Aorta (tissue), 5 donors: Measurements from ENCODE around the gene LY6G6D. TPM values are rescaled to one million over a fixed set of nuclear protein-coding genes. Genes with fewer than 3 reads are reported as not detected.
A peak's percentile ranks its signal among the peaks of the same experiment; 100 is the strongest.

Experiments used
- ATAC-seq: fragments of 200-7000 bp; cut with Tn5 transposase; one replicate; pipeline ENCODE4 v1.9.1; 2022; ENCODE audit warnings: moderate library complexity; ENCODE audit not compliant: low FRiP score
- DNase-seq, 2 donors: peaks; one replicate each; pipeline ENCODE4 v3.0.0-alpha.2; 2020
- H3K27ac ChIP-seq, 2 donors: one replicate each; pipeline ENCODE4 v1.5.1; 2013; ENCODE audit warnings: low read length in 2 of 2, mild to moderate bottlenecking in 2 of 2, moderate library complexity in 2 of 2, control low read depth in 1 of 2, inconsistent platforms in 1 of 2, low read depth in 1 of 2
- H3K27me3 ChIP-seq, 2 donors: one replicate each; pipeline ENCODE4 v1.6.1; 2013; ENCODE audit warnings: control low read depth in 1 of 2, low read length in 1 of 2, mild to moderate bottlenecking in 1 of 2, moderate library complexity in 1 of 2; ENCODE audit not compliant: insufficient read depth in 2 of 2, control insufficient read depth in 1 of 2
- H3K36me3 ChIP-seq, 2 donors: one replicate each; pipeline ENCODE4 v1.6.1; 2013; ENCODE audit warnings: control low read depth in 1 of 2, low read length in 1 of 2, mild to moderate bottlenecking in 1 of 2; ENCODE audit not compliant: insufficient read depth in 2 of 2, control insufficient read depth in 1 of 2
- H3K4me1 ChIP-seq, 2 donors: one replicate each; pipeline ENCODE4 v1.6.1; 2013; ENCODE audit warnings: low read length in 2 of 2, control low read depth in 1 of 2, mild to moderate bottlenecking in 1 of 2, moderate library complexity in 1 of 2; ENCODE audit not compliant: insufficient read depth in 2 of 2, control insufficient read depth in 1 of 2
- H3K4me3 ChIP-seq, 2 donors: one replicate each; pipeline ENCODE4 v1.5.1; 2013; ENCODE audit warnings: low read length in 2 of 2, control low read depth in 1 of 2, mild to moderate bottlenecking in 1 of 2
- H3K9me3 ChIP-seq: one replicate; pipeline ENCODE4 v1.6.1; 2013; ENCODE audit warnings: mild to moderate bottlenecking, low read length; ENCODE audit not compliant: control insufficient read depth
- WGBS, 2 donors: extraction: QIAGEN DNeasy Blood & Tissue Kit; methylation state at CpG; one replicate each; pipeline ENCODE4 v1.1.7; 2013; 5-methylcytosine and 5-hydroxymethylcytosine counted together
- intact Hi-C, 2 donors: fragments of 100-400 bp; cut with DNase I; formaldehyde crosslinking; loops; one replicate each; pipeline versions ENCODE4 v1.14.2 to v1.15.0; 2022
- polyA plus RNA-seq, 2 donors: library from polyadenylated mRNA; stranded (reverse); fragments of 200-250 nt; gene quantifications; one replicate each; pipeline ENCODE4 v1.2.3, GENCODE V29; 2013
- total RNA-seq, 2 donors: library from RNA; stranded (reverse); fragmentation: NEBNext Ultra II Directional; extraction: Animal tissue kit (Norgen Biotek cat#: 25700); gene quantifications; one replicate each; pipeline ENCODE4 v1.2.1, GENCODE V29; 2021
- donor health status: healthy with polysubstance abuse.
- donor health status: Bipolar disorder and iron deficiency.
- donor health status: DM: no; HTN: no; CAD: no.
- donor health status: DM: no; HTN: no; CAD: no.
- donor health status: DM: yes; HTN: yes; CAD: no.

The LY6G6D gene
- total and polyA plus RNA-seq, 4 donors = not detected

DNA sequence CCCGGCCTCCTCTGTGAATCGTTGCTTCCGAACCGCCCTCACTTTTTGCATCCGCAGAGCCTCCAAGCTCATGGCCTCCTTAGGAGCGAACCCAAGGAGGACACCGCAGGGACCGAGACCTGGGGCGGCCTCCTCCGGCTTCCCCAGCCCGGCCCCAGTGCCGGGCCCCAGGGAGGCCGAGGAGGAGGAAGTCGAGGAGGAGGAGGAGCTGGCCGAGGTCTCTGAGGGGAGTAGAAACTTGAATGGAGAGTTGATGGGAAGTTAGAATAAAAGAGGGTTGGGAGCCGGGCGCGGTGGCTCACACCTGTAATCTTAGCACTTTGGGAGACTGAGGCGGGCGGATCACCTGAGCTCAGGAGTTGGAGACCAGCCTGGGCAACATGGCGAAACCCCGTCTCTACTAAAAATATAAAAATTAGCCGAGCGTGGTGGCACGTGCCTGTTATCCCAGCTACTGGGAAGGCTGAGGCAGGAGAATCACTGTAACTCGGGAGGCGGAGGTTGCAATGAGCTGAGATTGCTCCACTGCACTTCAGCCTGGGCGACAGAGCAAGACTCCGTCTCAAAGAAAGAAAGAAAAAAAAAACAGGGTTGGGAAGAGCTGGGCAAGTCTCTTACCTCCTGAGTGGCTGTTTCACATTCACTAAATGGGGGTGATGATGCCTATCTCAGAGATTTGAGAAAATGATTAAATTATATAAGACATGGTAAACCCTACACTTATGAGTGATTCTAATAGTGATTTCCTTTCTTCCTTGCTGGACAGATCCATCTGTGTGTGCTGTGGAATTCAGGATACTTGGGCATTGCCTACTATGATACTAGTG is 25.5 kb downstream of the LY6G6D start:
- ATAC-seq = no peak
- Histone ChIP-seq H3K27ac (no peak overlapping the region), H3K4me1 (no peaks in the 10 kb centered on the region), H3K4me3 (peak overlapping the region; percentile 44 to 54), H3K27me3 (no peaks in the 10 kb centered on the region), H3K36me3 (no peaks in the 10 kb centered on the region), H3K9me3 (no peaks in the 10 kb centered on the region)
- intact Hi-C loops = no loop called here
- 17 to 20% methylated on average over 29 of the region's 29 CpGs for whole genome bisulfite sequencing, 2 donors
- DNase-seq = peak in 1 of 2 donors; percentile 74

GRCh38 chr6:31741815-31742214 is 26.7 kb downstream of the LY6G6D start:
- intact Hi-C loops = no loop called here
- 87 to 89% methylated on average over 2 of the region's 2 CpGs for WGBS, 2 donors
- DNase-seq = no peak

GRCh38 chr6:31742894-31743293 is 27.7 kb downstream of the LY6G6D start:
- no peak overlapping the region for H3K27ac ChIP-seq
- H3K36me3 ChIP-seq = no peaks in the 10 kb centered on the region
- intact Hi-C loops = no loop called here
- H3K4me3 ChIP-seq = no peak overlapping the region
- DNase-seq = no peak
- H3K27me3 ChIP-seq = no peaks in the 10 kb centered on the region
- ATAC-seq = no peak
- H3K9me3 ChIP-seq = no peaks in the 10 kb centered on the region
- no peaks in the 10 kb centered on the region for H3K4me1 ChIP-seq
- 91 to 94% methylated on average over 3 of the region's 3 CpGs for WGBS, 2 donors

More at GRCh38 chr6:31741815-31742214, 26.7 kb downstream of the LY6G6D start:
- Histone ChIP-seq H3K4me3 (no peak overlapping the region), H3K9me3 (no peaks in the 10 kb centered on the region), H3K36me3 (no peaks in the 10 kb centered on the region), H3K4me1 (no peaks in the 10 kb centered on the region), H3K27ac (no peak overlapping the region), H3K27me3 (no peaks in the 10 kb centered on the region)
- no peak for ATAC-seq

GRCh38 chr6:31744422-31744821 is 29.3 kb downstream of the LY6G6D start:
- Histone ChIP-seq H3K4me1 (no peaks in the 10 kb centered on the region), H3K4me3 (no peak overlapping the region), H3K9me3 (no peaks in the 10 kb centered on the region), H3K27me3 (no peaks in the 10 kb centered on the region), H3K36me3 (no peaks in the 10 kb centered on the region), H3K27ac (no peak overlapping the region)
- ATAC-seq (no peak), DNase-seq (no peak)
- intact Hi-C loops = no loop called here
- WGBS, 2 donors = 59 to 68% methylated on average over 1 of the region's 1 CpG

DNA sequence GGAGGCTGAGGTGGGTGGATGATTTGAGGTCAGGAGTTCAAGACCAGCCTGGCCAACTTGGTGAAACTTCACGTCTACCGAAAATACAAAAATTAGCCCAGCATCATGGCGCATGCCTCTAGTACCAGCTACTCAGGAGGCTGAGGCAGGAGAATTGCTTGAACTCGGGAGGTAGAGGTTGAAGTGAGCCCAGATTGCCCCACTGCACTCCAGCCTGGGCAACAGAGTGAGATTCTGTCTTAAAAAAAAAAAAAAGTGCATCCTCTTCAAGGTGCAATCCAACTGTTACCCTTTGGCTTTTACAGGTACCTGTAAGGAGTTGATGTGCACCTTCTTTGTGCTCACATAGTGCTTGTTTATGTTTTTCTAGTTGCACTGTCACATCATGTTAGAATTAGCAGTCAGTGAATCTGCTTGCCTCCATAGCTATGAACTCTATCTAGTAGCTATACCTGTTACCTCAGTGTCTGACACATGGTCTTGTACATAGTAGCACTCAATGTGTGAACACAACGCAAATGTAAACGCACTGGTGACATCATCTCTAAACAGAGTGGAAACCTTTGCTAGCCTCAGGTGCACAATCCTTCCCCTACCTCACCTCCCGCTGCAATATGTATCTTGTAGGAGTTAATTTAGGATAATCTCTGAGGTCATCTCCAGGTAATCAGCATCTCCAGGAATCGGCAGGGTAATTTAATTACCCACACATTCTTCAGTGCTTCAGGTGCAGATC is 34.3 kb downstream of the LY6G6D start:
- ATAC-seq (no peak), DNase-seq (no peak)
- H3K4me1 ChIP-seq = no peaks in the 10 kb centered on the region
- H3K27ac ChIP-seq = no peak overlapping the region
- no peaks in the 10 kb centered on the region for H3K36me3 ChIP-seq
- intact Hi-C loops = no loop called here
- no peak overlapping the region for H3K4me3 ChIP-seq
- H3K27me3 ChIP-seq = no peaks in the 10 kb centered on the region
- no peaks in the 10 kb centered on the region for H3K9me3 ChIP-seq
- WGBS, 2 donors = 93 to 95% methylated on average over 8 of the region's 8 CpGs

DNA sequence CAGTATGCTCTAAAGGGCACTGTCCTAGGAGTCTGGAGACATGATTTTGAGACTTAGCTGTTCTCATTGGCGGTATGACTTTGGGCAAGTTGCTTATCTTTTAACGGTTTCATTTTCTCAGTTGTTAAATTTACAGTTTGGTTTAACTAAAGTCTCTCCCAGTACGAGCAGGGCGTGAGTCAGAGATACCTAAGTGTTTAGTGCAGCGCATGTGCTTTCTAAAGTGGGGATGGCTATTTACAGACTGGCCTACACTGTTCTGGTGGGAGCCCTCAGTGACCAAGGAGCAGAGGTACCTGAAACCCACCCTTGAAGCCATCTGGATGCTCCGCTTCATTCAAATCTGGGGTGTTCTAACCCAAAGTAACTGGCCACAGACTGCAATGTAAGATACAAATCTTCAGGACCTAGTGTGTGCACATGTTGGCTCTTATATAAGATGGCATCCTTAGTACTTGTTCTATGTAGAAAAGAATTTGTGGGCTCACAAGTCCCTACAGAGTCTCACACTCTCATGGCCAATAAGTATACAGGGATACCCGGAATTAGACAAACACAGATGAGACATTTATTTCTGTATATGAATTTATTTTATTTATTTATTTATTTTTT is 35.4 kb downstream of the LY6G6D start:
- Histone ChIP-seq H3K27ac (no peak overlapping the region), H3K4me1 (no peaks in the 10 kb centered on the region), H3K27me3 (no peaks in the 10 kb centered on the region), H3K9me3 (no peaks in the 10 kb centered on the region), H3K4me3 (no peak overlapping the region), H3K36me3 (no peaks in the 10 kb centered on the region)
- intact Hi-C loops = no loop called here
- ATAC-seq (no peak), DNase-seq (no peak)
- 83 to 86% methylated on average over 7 of the region's 7 CpGs for WGBS, 2 donors

GRCh38 chr6:31752739-31753319 is 37.7 kb downstream of the LY6G6D start:
- 50 to 58% methylated on average over 8 of the region's 8 CpGs for WGBS, 2 donors
- H3K4me1 ChIP-seq = no peaks in the 10 kb centered on the region
- ATAC-seq (no peak), DNase-seq (no peak)
- no peaks in the 10 kb centered on the region for H3K9me3 ChIP-seq
- H3K27ac ChIP-seq = no peak overlapping the region
- H3K4me3 ChIP-seq = no peak overlapping the region
- no peaks in the 10 kb centered on the region for H3K36me3 ChIP-seq
- intact Hi-C loops = no loop called here
- no peaks in the 10 kb centered on the region for H3K27me3 ChIP-seq

DNA sequence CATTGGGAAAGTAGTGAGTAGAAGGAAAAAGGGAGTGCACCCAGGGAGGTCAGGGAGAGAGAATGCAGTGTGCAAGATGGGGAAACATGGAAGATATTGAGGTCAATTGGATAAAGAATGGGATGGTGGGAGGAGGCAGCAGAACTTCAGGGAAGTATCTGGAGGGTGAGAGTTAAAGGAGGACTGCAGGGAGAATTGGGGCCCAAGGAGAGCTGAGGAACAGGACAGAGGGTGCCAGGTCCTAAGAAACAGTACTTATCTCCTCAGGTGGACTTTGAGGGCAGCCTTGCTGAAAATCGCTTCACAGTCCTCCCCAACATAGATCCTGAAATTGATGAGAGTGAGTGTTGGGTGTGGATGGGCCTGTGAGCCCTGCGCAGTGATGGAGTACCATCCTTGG is 43.1 kb downstream of the LY6G6D start:
- H3K27ac ChIP-seq = no peak overlapping the region
- ATAC-seq = no peak
- intact Hi-C loops = no loop called here
- no peak for DNase-seq
- H3K36me3 ChIP-seq = no peaks in the 10 kb centered on the region
- no peaks in the 10 kb centered on the region for H3K4me1 ChIP-seq
- no peaks in the 10 kb centered on the region for H3K9me3 ChIP-seq
- no peaks in the 10 kb centered on the region for H3K27me3 ChIP-seq
- WGBS, 2 donors = 98 to 100% methylated on average over 2 of the region's 2 CpGs
- H3K4me3 ChIP-seq = no peak overlapping the region
